Measurements from ENCODE around the gene GALK2.

DNA sequence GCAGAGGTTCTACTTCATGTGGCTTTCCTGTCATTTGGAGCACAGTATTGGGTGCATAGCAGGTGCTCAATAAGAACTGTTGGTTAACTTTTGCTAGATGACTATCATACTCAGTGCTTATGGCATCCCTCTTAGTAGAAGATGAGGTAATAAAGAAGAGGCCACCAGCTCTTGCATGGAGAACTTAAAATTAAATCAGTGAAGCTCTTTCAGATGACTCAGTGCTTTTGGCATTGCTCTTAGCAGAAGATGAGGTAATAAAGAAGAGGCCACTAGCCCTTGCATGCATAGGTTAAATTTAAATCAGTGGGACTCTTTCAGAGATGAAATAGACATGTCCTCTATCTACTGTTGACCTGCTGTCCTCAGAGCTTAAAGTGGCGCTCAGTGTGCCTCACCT is 143.6 kb downstream of the GALK2 start:
- no peak for TF ChIP-seq CTCF (conservative IDR thresholded peaks at IDR 0.05; ENCODE audit: low read depth, low read length)
- TF ChIP-seq SMC3 (IDR thresholded peaks at IDR 0.05; ENCODE audit: low read depth, low read length) = no peak
- TF ChIP-seq, protein P1, sequence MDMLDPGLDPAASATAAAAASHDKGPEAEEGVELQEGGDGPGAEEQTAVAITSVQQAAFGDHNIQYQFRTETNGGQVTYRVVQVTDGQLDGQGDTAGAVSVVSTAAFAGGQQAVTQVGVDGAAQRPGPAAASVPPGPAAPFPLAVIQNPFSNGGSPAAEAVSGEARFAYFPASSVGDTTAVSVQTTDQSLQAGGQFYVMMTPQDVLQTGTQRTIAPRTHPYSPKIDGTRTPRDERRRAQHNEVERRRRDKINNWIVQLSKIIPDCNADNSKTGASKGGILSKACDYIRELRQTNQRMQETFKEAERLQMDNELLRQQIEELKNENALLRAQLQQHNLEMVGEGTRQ (IDR thresholded peaks at IDR 0.05; ENCODE audit: low read depth, low read length) = no peak
- peak; percentile 53; the same call in 1 of the 2 replicates for TF ChIP-seq NFE2L2 (IDR thresholded peaks at IDR 0.05; ENCODE audit: low read depth, low read length)
- no peak for TF ChIP-seq BHLHE40 (IDR thresholded peaks at IDR 0.05; ENCODE audit: low read depth, low read length)
- TF ChIP-seq CEBPB (IDR thresholded peaks at IDR 0.05; ENCODE audit: low read depth, low read length) = peak; percentile 77
- TF ChIP-seq POLR2A (IDR thresholded peaks at IDR 0.05; ENCODE audit: low read depth, low read length) = no peak
